ENCODE measurements around the gene FYN.

DNA sequence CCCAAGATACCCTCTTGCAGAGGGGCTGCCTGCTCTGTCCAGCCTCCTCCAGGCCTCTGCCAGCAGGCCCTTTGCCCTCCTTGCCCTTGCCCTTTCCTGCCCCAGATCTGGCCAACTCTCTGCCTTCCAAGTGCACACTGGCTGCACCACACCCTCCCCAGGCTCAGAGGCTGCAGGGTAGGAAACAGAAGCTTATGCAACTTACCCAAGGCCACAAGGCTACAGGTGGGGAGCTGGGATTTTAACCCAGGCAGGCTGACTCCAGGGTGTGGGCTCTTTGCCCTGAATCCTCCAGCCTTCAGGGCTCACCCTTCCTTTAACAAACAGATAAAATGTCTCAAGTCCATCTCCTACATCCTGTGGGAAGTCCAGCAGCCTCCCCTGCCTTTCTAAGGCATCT, 253.1 kb downstream of the FYN start:
- TF ChIP-seq, protein P1, sequence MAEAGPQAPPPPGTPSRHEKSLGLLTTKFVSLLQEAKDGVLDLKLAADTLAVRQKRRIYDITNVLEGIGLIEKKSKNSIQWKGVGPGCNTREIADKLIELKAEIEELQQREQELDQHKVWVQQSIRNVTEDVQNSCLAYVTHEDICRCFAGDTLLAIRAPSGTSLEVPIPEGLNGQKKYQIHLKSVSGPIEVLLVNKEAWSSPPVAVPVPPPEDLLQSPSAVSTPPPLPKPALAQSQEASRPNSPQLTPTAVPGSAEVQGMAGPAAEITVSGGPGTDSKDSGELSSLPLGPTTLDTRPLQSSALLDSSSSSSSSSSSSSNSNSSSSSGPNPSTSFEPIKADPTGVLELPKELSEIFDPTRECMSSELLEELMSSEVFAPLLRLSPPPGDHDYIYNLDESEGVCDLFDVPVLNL (IDR thresholded peaks at IDR 0.05; ENCODE audit: low read depth, low read length), result no peak
- TF ChIP-seq SIN3A (IDR thresholded peaks at IDR 0.05; ENCODE audit: low read depth, low read length) (no peak), CEBPB (IDR thresholded peaks at IDR 0.05; ENCODE audit: borderline replicate concordance in 1 of 2, low read depth in 2 of 2, low read length in 2 of 2) (no peak), IKZF1 (conservative IDR thresholded peaks at IDR 0.05) (no peak), ZNF384 (IDR thresholded peaks at IDR 0.05; ENCODE audit: borderline replicate concordance, low read depth, low read length) (no peak), ZNF274 (IDR thresholded peaks at IDR 0.05; ENCODE audit: insufficient read depth, insufficient read length) (no peak), SMAD1 (IDR thresholded peaks at IDR 0.05; ENCODE audit: low read depth, partially characterized antibody) (no peak)
- TF ChIP-seq, protein P2, sequence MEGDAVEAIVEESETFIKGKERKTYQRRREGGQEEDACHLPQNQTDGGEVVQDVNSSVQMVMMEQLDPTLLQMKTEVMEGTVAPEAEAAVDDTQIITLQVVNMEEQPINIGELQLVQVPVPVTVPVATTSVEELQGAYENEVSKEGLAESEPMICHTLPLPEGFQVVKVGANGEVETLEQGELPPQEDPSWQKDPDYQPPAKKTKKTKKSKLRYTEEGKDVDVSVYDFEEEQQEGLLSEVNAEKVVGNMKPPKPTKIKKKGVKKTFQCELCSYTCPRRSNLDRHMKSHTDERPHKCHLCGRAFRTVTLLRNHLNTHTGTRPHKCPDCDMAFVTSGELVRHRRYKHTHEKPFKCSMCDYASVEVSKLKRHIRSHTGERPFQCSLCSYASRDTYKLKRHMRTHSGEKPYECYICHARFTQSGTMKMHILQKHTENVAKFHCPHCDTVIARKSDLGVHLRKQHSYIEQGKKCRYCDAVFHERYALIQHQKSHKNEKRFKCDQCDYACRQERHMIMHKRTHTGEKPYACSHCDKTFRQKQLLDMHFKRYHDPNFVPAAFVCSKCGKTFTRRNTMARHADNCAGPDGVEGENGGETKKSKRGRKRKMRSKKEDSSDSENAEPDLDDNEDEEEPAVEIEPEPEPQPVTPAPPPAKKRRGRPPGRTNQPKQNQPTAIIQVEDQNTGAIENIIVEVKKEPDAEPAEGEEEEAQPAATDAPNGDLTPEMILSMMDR (IDR thresholded peaks at IDR 0.05 in 2 of 3, conservative IDR thresholded peaks at IDR 0.05 in 1 of 3; ENCODE audit: control insufficient read depth in 2 of 3, extremely low read depth in 1 of 3, insufficient read depth in 1 of 3, low read depth in 3 of 3, low read length in 3 of 3), result no peak
